ENCODE data around the gene IP6K3.

DNA sequence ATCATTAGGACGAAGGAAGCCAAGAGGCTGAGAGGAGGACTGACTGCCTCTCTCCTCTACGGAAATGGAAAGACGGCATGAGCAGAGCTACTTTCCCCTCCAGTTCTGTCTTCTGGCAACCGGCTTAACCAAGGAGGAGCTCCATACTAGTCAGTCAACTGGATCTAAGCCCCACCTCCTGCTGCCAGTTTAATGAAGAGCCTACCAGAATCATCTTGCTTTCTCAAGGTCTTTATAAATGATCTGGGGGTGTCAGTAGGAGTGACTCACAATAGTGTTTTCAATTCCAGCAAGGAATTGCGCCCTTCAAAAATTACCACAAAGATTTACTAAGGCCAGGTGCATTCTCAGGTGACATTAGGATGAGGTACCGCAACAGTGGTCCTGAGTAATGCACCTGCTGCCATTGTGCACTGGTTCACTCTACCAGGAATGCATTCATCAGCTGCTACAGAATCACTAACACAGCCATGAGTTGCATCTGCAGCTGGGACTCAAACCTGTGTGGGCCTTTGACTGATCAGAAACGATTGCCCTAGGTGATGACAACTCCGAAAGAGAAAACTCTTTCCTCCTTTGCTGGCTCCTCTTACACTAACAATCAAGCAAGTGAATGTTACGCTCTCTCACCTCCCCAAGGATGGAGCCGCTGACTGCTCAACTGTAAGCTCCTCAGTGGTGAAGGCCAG is 38.0 kb downstream of the IP6K3 start:
- TF ChIP-seq POLR2A (IDR thresholded peaks at IDR 0.05) (no peak), POLR2AphosphoS5 (IDR thresholded peaks at IDR 0.05) (no peak)
- TF ChIP-seq, protein P1, sequence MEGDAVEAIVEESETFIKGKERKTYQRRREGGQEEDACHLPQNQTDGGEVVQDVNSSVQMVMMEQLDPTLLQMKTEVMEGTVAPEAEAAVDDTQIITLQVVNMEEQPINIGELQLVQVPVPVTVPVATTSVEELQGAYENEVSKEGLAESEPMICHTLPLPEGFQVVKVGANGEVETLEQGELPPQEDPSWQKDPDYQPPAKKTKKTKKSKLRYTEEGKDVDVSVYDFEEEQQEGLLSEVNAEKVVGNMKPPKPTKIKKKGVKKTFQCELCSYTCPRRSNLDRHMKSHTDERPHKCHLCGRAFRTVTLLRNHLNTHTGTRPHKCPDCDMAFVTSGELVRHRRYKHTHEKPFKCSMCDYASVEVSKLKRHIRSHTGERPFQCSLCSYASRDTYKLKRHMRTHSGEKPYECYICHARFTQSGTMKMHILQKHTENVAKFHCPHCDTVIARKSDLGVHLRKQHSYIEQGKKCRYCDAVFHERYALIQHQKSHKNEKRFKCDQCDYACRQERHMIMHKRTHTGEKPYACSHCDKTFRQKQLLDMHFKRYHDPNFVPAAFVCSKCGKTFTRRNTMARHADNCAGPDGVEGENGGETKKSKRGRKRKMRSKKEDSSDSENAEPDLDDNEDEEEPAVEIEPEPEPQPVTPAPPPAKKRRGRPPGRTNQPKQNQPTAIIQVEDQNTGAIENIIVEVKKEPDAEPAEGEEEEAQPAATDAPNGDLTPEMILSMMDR (IDR thresholded peaks at IDR 0.05): no peak
